ENCODE results near the gene UBA3. TPM values are rescaled to one million over a fixed set of nuclear protein-coding genes. Genes with fewer than 3 reads are reported as not detected.
A peak's percentile ranks its signal among the peaks of the same experiment; 100 is the strongest.

UBA3 gene
- total RNA-seq, 1 experiment from 2014 or later = 67.2 TPM

- H3K27ac Mint-ChIP-seq = no peak overlapping the region
- H3K23me2 ChIP-seq (ENCODE audit: insufficient read length, low read depth, low read length, poor library complexity, severe bottlenecking) = no peaks in the 10 kb centered on the region
- H2BK15ac ChIP-seq (ENCODE audit: low read depth, low read length) = no peak overlapping the region
- H3K4me3 Mint-ChIP-seq = no peak overlapping the region
- H4K5ac ChIP-seq (ENCODE audit: insufficient read length, low read depth, low read length) = no peak overlapping the region
- no peaks in the 10 kb centered on the region for H3K27me3 ChIP-seq (ENCODE audit: insufficient read depth, low read length)
- H3K23ac ChIP-seq (ENCODE audit: insufficient read length, low read depth, low read length) = no peak overlapping the region
- H2BK5ac ChIP-seq (ENCODE audit: insufficient read length, low read length) = no peak overlapping the region
- H3K27ac ChIP-seq (ENCODE audit: insufficient read length, low read depth, low read length) = no peak overlapping the region
- no peak overlapping the region for H3T11ph ChIP-seq (ENCODE audit: low read length)
- H4K8ac ChIP-seq (replicated peaks; ENCODE audit: insufficient read length, low read depth, low read length) = no peak overlapping the region
- H4K20me1 ChIP-seq (ENCODE audit: control insufficient read depth, insufficient read depth, insufficient read length) = no peaks in the 10 kb centered on the region
- no peak overlapping the region for H3K18ac ChIP-seq (ENCODE audit: insufficient read length, low read depth, low read length)
- H2BK20ac ChIP-seq (ENCODE audit: low read depth, low read length, poor library complexity, severe bottlenecking) = no peak overlapping the region
- H3K9ac ChIP-seq (ENCODE audit: extremely low read depth, insufficient read length, low read length) = no peak overlapping the region
- H2AK5ac ChIP-seq (ENCODE audit: insufficient read length, low read length) = no peak overlapping the region
- no peak overlapping the region for H4K91ac ChIP-seq (ENCODE audit: insufficient read length, low read depth, low read length)
- no peak overlapping the region for H2AFZ ChIP-seq (ENCODE audit: low read length)
- H3K4ac ChIP-seq (ENCODE audit: low read depth, low read length) = no peak overlapping the region
- no peaks in the 10 kb centered on the region for H3K27me3 Mint-ChIP-seq (ENCODE audit: low read depth)
- H3K4me1 Mint-ChIP-seq = peaks cover 0 to 6% of the 10 kb centered on the region in 2 experiments; a peak in 2 of 4 replicates
- peak; percentile 82 for DNase-seq
- H3K14ac ChIP-seq (ENCODE audit: insufficient read depth, low read length) = no peak overlapping the region
- H3K56ac ChIP-seq (ENCODE audit: insufficient read length, low read depth, low read length) = no peak overlapping the region
- no peaks in the 10 kb centered on the region for H3K9me3 ChIP-seq (ENCODE audit: control insufficient read depth, low read depth, low read length)
- H3K4me1 ChIP-seq (ENCODE audit: insufficient read depth, low read length) = no peaks in the 10 kb centered on the region; the same call in 1 of the 2 replicates
- no peaks in the 10 kb centered on the region for H3K79me2 ChIP-seq (ENCODE audit: insufficient read depth, low read length)
- H2BK12ac ChIP-seq (ENCODE audit: insufficient read length, low read depth, low read length) = no peak overlapping the region
- no peaks in the 10 kb centered on the region for H3K36me3 Mint-ChIP-seq (ENCODE audit: insufficient read depth in 1 of 3, low read depth in 3 of 3)
- H3K4me2 ChIP-seq (ENCODE audit: insufficient read depth, insufficient read length, low read length) = no peak overlapping the region
- peak; percentile 91 for TF ChIP-seq CTCF (conservative IDR thresholded peaks at IDR 0.05)
- no CpG with 5 or more reads among the region's 1 CpG for WGBS (ENCODE audit: extremely low coverage, insufficient read length, low lambda C conversion rate)
- no peaks in the 10 kb centered on the region for H3K79me1 ChIP-seq (ENCODE audit: insufficient read depth, low read depth, low read length, poor library complexity, severe bottlenecking)
- no peaks in the 10 kb centered on the region for H3K9me3 Mint-ChIP-seq
- H2BK120ac ChIP-seq (ENCODE audit: low read depth, low read length, poor library complexity, severe bottlenecking) = no peak overlapping the region
Observed at GRCh38 chr3:69120879-69121464, 40.8 kb upstream of the UBA3 start.
